HL-60 (cell line): ENCODE results near the gene CRYBA2.

Experiments used
- POLR2AphosphoS5 ChIP-seq: IDR thresholded peaks from 2 replicates; pipeline ENCODE4 v1.6.1; 2012; ENCODE audit warnings: low read depth
- TF ChIP-seq, protein P1 (sequence below): IDR thresholded peaks from one replicate; pipeline ENCODE4 v1.5.1; 2011; ENCODE audit warnings: low read length, control low read depth, inconsistent platforms; ENCODE audit not compliant: insufficient read depth
- TF ChIP-seq, protein P2 (sequence below): IDR thresholded peaks from 2 replicates; pipeline ENCODE4 v1.6.1; 2012; ENCODE audit warnings: low read depth; ENCODE audit not compliant: insufficient replicate concordance

DNA sequence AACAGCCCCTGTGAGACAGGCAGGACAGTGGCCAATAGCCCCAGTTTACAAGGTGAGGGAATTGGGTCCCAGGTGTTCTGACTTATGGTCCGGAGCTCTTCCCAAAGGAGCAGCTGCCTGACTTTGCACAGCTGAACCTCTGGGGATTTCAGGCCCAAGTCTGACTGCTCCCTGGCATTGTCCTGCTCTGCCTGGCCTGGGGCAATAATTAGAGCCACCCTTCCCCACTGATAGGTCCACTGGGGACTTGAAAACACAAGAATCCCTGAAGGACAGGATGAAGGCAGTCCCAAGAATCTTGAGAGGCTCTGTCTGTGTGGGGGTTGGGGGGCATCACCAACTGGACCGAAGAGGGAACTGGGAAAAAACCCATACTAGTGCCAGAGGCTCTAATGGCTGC, 4.6 kb downstream of the CRYBA2 start:
- TF ChIP-seq, protein P1, sequence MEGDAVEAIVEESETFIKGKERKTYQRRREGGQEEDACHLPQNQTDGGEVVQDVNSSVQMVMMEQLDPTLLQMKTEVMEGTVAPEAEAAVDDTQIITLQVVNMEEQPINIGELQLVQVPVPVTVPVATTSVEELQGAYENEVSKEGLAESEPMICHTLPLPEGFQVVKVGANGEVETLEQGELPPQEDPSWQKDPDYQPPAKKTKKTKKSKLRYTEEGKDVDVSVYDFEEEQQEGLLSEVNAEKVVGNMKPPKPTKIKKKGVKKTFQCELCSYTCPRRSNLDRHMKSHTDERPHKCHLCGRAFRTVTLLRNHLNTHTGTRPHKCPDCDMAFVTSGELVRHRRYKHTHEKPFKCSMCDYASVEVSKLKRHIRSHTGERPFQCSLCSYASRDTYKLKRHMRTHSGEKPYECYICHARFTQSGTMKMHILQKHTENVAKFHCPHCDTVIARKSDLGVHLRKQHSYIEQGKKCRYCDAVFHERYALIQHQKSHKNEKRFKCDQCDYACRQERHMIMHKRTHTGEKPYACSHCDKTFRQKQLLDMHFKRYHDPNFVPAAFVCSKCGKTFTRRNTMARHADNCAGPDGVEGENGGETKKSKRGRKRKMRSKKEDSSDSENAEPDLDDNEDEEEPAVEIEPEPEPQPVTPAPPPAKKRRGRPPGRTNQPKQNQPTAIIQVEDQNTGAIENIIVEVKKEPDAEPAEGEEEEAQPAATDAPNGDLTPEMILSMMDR = no peak
- TF ChIP-seq, protein P2, sequence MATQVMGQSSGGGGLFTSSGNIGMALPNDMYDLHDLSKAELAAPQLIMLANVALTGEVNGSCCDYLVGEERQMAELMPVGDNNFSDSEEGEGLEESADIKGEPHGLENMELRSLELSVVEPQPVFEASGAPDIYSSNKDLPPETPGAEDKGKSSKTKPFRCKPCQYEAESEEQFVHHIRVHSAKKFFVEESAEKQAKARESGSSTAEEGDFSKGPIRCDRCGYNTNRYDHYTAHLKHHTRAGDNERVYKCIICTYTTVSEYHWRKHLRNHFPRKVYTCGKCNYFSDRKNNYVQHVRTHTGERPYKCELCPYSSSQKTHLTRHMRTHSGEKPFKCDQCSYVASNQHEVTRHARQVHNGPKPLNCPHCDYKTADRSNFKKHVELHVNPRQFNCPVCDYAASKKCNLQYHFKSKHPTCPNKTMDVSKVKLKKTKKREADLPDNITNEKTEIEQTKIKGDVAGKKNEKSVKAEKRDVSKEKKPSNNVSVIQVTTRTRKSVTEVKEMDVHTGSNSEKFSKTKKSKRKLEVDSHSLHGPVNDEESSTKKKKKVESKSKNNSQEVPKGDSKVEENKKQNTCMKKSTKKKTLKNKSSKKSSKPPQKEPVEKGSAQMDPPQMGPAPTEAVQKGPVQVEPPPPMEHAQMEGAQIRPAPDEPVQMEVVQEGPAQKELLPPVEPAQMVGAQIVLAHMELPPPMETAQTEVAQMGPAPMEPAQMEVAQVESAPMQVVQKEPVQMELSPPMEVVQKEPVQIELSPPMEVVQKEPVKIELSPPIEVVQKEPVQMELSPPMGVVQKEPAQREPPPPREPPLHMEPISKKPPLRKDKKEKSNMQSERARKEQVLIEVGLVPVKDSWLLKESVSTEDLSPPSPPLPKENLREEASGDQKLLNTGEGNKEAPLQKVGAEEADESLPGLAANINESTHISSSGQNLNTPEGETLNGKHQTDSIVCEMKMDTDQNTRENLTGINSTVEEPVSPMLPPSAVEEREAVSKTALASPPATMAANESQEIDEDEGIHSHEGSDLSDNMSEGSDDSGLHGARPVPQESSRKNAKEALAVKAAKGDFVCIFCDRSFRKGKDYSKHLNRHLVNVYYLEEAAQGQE = no peak
- no peak for TF ChIP-seq POLR2AphosphoS5
